Kidney epithelial cell (primary cell): Measurements from ENCODE around the gene CD8B. TPM values are rescaled to one million over a fixed set of nuclear protein-coding genes. Genes with fewer than 3 reads are reported as not detected.

ENCODE experiments used
- DNase-seq: peaks from one replicate; pipeline ENCODE4 v3.0.0-alpha.2; 2010; ENCODE audit warnings: low read depth
- H3K27me3 ChIP-seq: 2 replicates; pipeline ENCODE4 v1.6.0; 2011; ENCODE audit warnings: low read length; ENCODE audit not compliant: control insufficient read depth, insufficient read depth
- H3K36me3 ChIP-seq: 2 replicates; pipeline ENCODE4 v1.5.1; 2011; ENCODE audit warnings: low read length; ENCODE audit not compliant: control insufficient read depth, insufficient read depth
- H3K4me3 ChIP-seq: 2 replicates; pipeline ENCODE4 v1.5.1; 2011; ENCODE audit warnings: low read depth, mild to moderate bottlenecking, control low read depth, low read length
- total RNA-seq: library from RNA; depleted of rRNA; stranded (reverse); fragments of >200 nt; gene quantifications from 2 replicates; pipeline ENCODE4 v1.2.3, GENCODE V29; 2015
- TF ChIP-seq, protein P1 (sequence below): IDR thresholded peaks from 2 replicates; pipeline ENCODE4 v1.5.1; 2011; ENCODE audit warnings: mild to moderate bottlenecking, moderate library complexity, low read length, control low read depth, inconsistent platforms; ENCODE audit not compliant: insufficient read depth, poor library complexity, severe bottlenecking

The CD8B gene
- total RNA-seq, 1 donor from 2014 or later: 2.0 TPM

- TF ChIP-seq, protein P1, sequence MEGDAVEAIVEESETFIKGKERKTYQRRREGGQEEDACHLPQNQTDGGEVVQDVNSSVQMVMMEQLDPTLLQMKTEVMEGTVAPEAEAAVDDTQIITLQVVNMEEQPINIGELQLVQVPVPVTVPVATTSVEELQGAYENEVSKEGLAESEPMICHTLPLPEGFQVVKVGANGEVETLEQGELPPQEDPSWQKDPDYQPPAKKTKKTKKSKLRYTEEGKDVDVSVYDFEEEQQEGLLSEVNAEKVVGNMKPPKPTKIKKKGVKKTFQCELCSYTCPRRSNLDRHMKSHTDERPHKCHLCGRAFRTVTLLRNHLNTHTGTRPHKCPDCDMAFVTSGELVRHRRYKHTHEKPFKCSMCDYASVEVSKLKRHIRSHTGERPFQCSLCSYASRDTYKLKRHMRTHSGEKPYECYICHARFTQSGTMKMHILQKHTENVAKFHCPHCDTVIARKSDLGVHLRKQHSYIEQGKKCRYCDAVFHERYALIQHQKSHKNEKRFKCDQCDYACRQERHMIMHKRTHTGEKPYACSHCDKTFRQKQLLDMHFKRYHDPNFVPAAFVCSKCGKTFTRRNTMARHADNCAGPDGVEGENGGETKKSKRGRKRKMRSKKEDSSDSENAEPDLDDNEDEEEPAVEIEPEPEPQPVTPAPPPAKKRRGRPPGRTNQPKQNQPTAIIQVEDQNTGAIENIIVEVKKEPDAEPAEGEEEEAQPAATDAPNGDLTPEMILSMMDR: no peak
- no peak for DNase-seq
These were observed 38.9 kb downstream of the CD8B start for GRCh38 chr2:86822668-86823345.

DNA sequence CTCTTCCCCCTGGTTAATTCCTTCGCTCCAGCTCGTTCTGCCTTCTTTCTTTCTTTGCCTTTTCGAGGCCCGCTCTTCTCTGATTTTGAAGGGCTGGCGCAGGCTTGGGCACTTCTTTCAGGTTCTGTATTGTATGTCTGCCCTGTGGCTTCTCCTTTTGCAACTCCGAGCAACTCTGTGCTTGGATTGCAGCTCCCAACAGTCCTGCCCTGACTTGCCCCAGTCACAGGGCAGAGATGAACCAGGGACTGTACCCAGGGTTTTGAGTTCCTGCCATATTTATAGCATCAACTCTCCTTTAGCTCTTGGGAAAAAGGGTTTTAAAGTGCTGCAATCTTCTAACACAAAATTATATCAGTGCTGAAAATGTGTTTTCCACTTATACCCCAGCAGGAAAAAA lies 39.8 kb downstream of the CD8B start:
- DNase-seq: no peak
- H3K4me3 ChIP-seq: no peak overlapping the region

More at GRCh38 chr2:86822668-86823345, 38.9 kb downstream of the CD8B start:
- Histone ChIP-seq H3K36me3 (no peaks in the 10 kb centered on the region), H3K4me3 (no peak overlapping the region), H3K27me3 (peaks cover 5% of the 10 kb centered on the region)

GRCh38 chr2:86821306-86821705 lies 40.4 kb downstream of the CD8B start:
- Histone ChIP-seq H3K4me3 (no peak overlapping the region), H3K27me3 (peaks cover 4% of the 10 kb centered on the region), H3K36me3 (no peaks in the 10 kb centered on the region)
- no peak for DNase-seq
- TF ChIP-seq, protein P1: no peak

More for the DNA sequence above, 39.8 kb downstream of the CD8B start:
- Histone ChIP-seq H3K36me3 (no peaks in the 10 kb centered on the region), H3K27me3 (peaks cover 5% of the 10 kb centered on the region)
- TF ChIP-seq, protein P1: no peak

DNA sequence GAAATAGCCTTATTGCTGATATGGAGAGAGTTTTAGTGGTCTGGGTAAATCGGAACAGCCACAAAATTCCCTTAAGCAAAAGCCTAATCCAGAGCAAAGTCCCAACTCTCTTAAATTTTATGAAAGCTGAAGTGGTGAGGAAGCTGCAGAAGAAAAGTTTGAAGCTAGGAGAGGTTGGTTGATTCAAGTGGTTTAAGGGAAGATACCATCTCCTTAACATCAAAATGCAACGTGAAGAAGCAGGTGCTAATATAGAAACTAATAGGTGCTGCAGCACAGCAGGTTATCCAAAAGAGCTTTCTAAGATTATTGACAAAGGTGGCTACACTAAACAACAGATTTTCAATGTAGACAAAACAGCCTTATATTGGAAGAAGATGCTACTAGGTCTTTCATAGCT lies 42.7 kb downstream of the CD8B start:
- no peaks in the 10 kb centered on the region for H3K27me3 ChIP-seq
- TF ChIP-seq, protein P1: no peak
- H3K4me3 ChIP-seq: no peak overlapping the region
- H3K36me3 ChIP-seq: no peaks in the 10 kb centered on the region
- no peak for DNase-seq

DNA sequence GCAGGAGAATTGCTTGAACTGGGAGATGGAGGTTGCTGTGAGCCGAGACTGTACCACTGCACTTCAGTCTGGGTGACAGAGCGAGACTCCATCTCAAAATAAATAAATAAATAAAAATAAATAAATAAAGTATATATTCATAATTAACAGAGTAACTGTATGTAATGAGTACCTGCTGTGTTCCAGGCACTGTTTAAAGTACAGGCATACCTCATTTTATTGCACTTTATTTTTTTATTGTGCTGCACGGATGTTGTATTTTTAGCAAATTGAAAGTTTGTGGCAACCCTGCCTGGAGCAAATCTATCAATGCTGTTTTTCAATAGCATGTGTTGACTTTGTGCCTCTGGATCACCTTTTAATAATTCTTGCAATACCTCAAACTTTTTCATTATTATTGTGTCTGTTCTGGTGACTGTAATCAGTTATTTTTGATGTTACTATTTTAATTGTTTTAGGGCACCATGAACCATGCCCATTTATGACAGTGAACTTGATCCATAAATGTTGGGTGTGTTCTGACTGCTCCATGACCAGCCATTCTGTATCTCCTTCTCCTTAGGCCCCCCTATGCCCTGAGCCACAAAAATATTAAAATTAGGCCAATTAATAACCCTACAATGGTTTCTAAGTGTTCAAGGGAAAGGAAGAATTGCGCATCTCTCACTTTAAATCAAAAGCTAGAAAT lies 43.4 kb downstream of the CD8B start:
- DNase-seq: no peak
- H3K4me3 ChIP-seq: no peak overlapping the region
- TF ChIP-seq, protein P1: no peak

DNA sequence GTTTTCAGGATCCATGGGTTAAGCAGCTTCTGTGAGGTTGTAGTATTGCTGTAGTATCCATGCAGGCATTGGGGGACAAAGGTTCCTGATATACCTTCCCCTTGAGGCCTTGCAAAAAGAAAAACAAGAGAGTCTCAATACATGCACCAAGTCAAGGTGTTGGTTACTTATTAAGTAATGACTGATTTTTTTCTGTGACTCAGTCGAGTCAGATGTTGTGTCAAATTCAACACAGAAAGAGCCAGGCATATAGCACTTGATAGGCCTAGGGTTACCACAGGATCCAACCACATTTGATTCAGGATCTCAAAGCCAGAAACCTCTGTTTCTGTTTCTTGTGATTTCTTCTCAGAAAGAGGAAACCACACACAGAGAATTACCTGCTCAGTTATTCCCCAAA lies 46.1 kb downstream of the CD8B start:
- Histone ChIP-seq H3K27me3 (no peaks in the 10 kb centered on the region), H3K4me3 (no peak overlapping the region), H3K36me3 (no peaks in the 10 kb centered on the region)
- TF ChIP-seq, protein P1: no peak
- no peak for DNase-seq

More for the DNA sequence above, 43.4 kb downstream of the CD8B start:
- Histone ChIP-seq H3K27me3 (no peaks in the 10 kb centered on the region), H3K36me3 (no peaks in the 10 kb centered on the region)
